Transverse colon (tissue), 4 donors: ENCODE measurements around the gene PPP6R3.

Experiments
- EP300 ChIP-seq: sonication (generic); formaldehyde crosslinking; IDR thresholded peaks from one replicate; pipeline ENCODE4 v1.6.1; 2017; ENCODE audit warnings: antibody characterized with exemption, low read depth
- POLR2A ChIP-seq: fragments of 450-650 bp; IDR thresholded peaks from one replicate; pipeline ENCODE4 v1.6.1; 2016; ENCODE audit warnings: antibody characterized with exemption, mild to moderate bottlenecking, moderate library complexity
- POLR2AphosphoS5 ChIP-seq, 3 donors: sonication (generic); formaldehyde crosslinking; IDR thresholded peaks; one replicate each; pipeline ENCODE4 v1.6.1; 2016; ENCODE audit warnings: antibody characterized with exemption in 3 of 3
- TF ChIP-seq, protein P1 (sequence below), 5 experiments: fragments of 200-600 bp in 3 of 5; fragments of 450-650 bp in 2 of 5; sonication (generic) in 3 of 5; IDR thresholded peaks; 1 replicate in 2 of 5; 2 replicates in 3 of 5; pipeline ENCODE4 v1.5.1; 2016 to 2017; ENCODE audit warnings: antibody characterized with exemption in 5 of 5, inconsistent platforms in 3 of 5, mild to moderate bottlenecking in 2 of 5, moderate library complexity in 1 of 5

DNA sequence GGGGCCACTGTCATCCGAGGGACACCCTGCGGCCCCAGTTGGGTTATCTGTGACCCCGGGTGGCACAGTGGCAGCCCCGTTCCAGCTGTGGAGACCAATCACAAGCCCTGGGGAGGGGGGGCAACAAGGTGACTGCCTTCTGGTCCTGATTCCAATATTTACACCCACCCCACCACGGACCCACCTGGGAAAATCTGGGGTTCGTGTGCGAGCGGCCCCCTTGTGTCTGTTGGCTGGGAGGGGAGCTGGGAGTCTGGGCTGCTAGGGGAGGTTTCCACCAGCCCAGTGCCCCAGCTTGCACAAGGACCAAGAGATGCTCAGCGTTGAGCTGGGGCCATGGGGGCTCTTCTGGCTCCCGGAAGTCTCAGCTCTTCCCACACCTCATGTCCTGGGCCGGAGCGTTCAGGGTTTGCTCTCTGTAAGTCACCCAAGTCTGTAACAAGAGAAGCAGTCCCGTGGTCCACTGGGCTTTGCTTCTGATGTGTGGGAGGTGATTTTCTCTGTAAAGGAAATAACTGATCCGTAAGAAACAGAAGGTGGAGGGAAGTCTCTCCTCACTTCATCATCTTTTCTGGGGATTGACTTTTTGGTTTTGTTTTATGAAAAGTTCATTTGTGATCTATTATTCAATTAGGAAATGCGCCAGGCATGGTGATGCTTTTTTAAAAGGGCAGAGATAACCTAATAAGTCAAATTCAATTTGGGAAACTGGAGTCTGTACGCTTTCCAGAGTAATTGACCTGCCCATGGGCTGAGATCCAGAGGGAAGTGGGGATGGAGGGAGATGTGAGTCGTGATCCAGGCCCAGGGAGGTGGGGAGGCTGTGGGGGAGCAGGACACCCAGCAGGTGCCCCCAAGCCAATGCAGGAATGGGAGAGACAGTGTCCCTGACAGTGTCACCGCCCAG is 201.4 kb downstream of the PPP6R3 start:
- TF ChIP-seq, protein P1, sequence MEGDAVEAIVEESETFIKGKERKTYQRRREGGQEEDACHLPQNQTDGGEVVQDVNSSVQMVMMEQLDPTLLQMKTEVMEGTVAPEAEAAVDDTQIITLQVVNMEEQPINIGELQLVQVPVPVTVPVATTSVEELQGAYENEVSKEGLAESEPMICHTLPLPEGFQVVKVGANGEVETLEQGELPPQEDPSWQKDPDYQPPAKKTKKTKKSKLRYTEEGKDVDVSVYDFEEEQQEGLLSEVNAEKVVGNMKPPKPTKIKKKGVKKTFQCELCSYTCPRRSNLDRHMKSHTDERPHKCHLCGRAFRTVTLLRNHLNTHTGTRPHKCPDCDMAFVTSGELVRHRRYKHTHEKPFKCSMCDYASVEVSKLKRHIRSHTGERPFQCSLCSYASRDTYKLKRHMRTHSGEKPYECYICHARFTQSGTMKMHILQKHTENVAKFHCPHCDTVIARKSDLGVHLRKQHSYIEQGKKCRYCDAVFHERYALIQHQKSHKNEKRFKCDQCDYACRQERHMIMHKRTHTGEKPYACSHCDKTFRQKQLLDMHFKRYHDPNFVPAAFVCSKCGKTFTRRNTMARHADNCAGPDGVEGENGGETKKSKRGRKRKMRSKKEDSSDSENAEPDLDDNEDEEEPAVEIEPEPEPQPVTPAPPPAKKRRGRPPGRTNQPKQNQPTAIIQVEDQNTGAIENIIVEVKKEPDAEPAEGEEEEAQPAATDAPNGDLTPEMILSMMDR (IDR thresholded peaks at IDR 0.05): no peak
- TF ChIP-seq POLR2AphosphoS5 (IDR thresholded peaks at IDR 0.05) (no peak), POLR2A (no peak), EP300 (no peak)
